Ishikawa (cell line): ENCODE results near the gene EEF1AKMT1.

Source experiments
- CREB1 ChIP-seq: IDR thresholded peaks from 2 replicates; pipeline ENCODE4 v1.6.1; 2012; ENCODE audit warnings: low read depth
- EGR1 ChIP-seq: IDR thresholded peaks from 2 replicates; pipeline ENCODE4 v1.6.1; 2012
- EP300 ChIP-seq: IDR thresholded peaks from 2 replicates; pipeline ENCODE4 v1.6.1; 2012; ENCODE audit warnings: borderline replicate concordance
- MAX ChIP-seq: IDR thresholded peaks from 2 replicates; pipeline ENCODE4 v1.6.1; 2012
- NFIC ChIP-seq: IDR thresholded peaks from 2 replicates; pipeline ENCODE4 v1.6.1; 2012
- RAD21 ChIP-seq: IDR thresholded peaks from 2 replicates; pipeline ENCODE4 v1.6.1; 2012; ENCODE audit warnings: low read depth
- REST ChIP-seq: IDR thresholded peaks from 2 replicates; pipeline ENCODE4 v1.6.1; 2012; ENCODE audit warnings: low read depth, mild to moderate bottlenecking
- TAF1 ChIP-seq: IDR thresholded peaks from 2 replicates; pipeline ENCODE4 v1.6.1; 2012; ENCODE audit warnings: low read depth, mild to moderate bottlenecking
- TCF12 ChIP-seq: IDR thresholded peaks from 2 replicates; pipeline ENCODE4 v1.6.1; 2012; ENCODE audit warnings: low read depth
- USF1 ChIP-seq: IDR thresholded peaks from 2 replicates; pipeline ENCODE4 v1.6.1; 2012
- YY1 ChIP-seq: IDR thresholded peaks from 2 replicates; pipeline ENCODE4 v1.6.1; 2012; ENCODE audit warnings: low read depth
- ZBTB7A ChIP-seq: IDR thresholded peaks from 2 replicates; pipeline ENCODE4 v1.6.1; 2012; ENCODE audit warnings: low read depth

- TF ChIP-seq MAX, result no peak
- TF ChIP-seq EP300, result no peak
- TF ChIP-seq REST, result no peak
- TF ChIP-seq TCF12, result no peak
- TF ChIP-seq EGR1, result no peak
- TF ChIP-seq ZBTB7A, result no peak
- TF ChIP-seq CREB1, result no peak
- TF ChIP-seq TAF1, result no peak
- TF ChIP-seq RAD21, result no peak
- no peak for TF ChIP-seq YY1
- no peak for TF ChIP-seq NFIC
- no peak for TF ChIP-seq USF1
Measured at GRCh38 chr13:20754009-20754408, 19.8 kb downstream of the EEF1AKMT1 start.
